ENCODE data around the gene NACC2. TPM values are rescaled to one million over a fixed set of nuclear protein-coding genes. Genes with fewer than 3 reads are reported as not detected.
A peak's percentile ranks its signal among the peaks of the same experiment; 100 is the strongest.

NACC2 gene
- total RNA-seq, 1 donor from 2014 or later: 4.5 TPM

DNA sequence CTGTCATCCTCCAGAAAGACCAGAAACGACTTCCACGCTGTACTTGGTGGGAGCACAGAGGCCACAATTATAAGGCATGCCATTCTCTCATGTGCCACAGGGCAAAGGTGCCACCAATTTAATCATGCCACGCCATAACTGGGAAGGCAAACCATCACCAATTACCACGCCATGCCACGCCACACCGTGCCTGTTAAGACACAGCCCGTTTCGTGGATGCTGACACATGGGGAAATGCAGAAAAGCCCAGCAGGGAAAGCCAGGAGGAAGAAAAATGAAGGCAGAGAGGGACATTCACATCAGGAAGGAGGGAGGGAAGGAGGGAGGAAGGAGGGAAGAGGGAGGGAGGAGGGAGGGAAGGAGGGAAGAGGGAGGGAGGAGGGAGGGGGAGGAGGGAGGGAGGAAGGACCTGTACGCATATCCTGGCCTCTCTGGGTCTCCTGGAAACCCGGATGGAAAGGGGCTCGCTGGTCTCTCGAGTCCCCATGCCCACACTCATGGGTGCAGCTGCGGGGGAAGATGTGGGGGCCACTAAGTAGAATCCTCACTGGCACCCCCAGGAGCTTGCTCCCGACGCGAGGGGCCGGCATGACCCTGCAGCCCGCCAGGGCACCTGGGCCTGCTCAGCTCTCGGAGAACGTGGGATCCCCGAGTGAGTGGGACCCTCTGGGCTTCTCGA is 72.2 kb downstream of the NACC2 start:
- Mint-ChIP-seq H3K27ac (no peak overlapping the region), H3K4me3 (no peak overlapping the region), H3K4me1 (peaks cover 16% of the 10 kb centered on the region), H3K9me3 (peaks cover 5% of the 10 kb centered on the region), H3K36me3 (peaks cover 3% of the 10 kb centered on the region), H3K27me3 (ENCODE audit: insufficient read depth, low read depth) (no peaks in the 10 kb centered on the region)
- Histone ChIP-seq H3K79me2 (ENCODE audit: low read depth) (no peaks in the 10 kb centered on the region), H3K9me3 (ENCODE audit: low read depth) (no peaks in the 10 kb centered on the region), H2AFZ (replicated peaks) (no peak overlapping the region), H3K36me3 (no peaks in the 10 kb centered on the region), H3K9ac (no peak overlapping the region), H4K20me1 (ENCODE audit: low read depth) (peaks cover 3% of the 10 kb centered on the region), H3K27ac (no peak overlapping the region), H3K4me3 (no peak overlapping the region), H3K27me3 (no peaks in the 10 kb centered on the region), H3F3A (ENCODE audit: low read depth) (peaks cover 9% of the 10 kb centered on the region), H3K4me1 (peaks cover 8% of the 10 kb centered on the region), H3K4me2 (no peak overlapping the region)
- no peak for DNase-seq (ENCODE audit: low spot score)
- TF ChIP-seq, protein P1, sequence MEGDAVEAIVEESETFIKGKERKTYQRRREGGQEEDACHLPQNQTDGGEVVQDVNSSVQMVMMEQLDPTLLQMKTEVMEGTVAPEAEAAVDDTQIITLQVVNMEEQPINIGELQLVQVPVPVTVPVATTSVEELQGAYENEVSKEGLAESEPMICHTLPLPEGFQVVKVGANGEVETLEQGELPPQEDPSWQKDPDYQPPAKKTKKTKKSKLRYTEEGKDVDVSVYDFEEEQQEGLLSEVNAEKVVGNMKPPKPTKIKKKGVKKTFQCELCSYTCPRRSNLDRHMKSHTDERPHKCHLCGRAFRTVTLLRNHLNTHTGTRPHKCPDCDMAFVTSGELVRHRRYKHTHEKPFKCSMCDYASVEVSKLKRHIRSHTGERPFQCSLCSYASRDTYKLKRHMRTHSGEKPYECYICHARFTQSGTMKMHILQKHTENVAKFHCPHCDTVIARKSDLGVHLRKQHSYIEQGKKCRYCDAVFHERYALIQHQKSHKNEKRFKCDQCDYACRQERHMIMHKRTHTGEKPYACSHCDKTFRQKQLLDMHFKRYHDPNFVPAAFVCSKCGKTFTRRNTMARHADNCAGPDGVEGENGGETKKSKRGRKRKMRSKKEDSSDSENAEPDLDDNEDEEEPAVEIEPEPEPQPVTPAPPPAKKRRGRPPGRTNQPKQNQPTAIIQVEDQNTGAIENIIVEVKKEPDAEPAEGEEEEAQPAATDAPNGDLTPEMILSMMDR (IDR thresholded peaks at IDR 0.05): no peak
- TF ChIP-seq EZH2 (IDR thresholded peaks at IDR 0.05) (no peak), EZH2phosphoT487 (IDR thresholded peaks at IDR 0.05) (no peak)

DNA sequence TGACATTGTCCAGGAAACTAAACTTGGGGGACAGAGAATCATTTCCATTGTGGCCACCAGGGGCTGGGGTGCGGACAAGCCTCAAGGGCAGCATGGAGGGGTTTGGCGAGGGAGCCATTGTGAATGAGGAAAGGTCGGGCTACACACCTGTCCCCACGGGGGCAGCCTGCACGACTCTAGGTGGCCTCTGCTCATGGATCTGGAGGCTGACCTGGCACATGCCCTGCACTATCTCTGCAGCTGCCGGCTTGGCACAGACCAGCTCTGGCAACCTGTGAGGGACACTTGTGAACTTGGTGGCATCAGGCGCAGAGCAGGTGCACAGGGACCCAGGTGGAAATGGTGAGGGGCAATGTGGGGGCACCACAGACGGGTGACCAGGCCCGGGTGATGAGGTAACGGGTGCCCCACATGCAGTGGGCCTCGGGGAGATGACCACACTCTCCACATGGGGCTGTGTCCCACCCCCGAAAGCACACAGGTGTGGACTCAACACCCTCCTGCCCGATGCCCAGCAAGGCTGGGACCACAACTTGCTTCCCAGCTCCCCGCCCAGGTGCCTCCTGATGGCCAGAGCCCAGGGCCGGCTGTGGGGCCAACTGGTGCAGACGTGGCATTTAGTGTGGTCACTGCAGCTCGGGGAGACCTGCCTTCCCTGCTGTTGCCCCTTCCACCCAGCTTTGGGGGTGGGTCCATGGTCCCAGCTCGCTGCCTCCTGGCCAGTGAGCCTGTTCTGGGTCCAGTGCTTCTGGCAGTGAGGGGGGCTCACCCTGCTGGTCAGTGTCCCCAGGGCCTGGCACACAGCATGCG is 73.0 kb downstream of the NACC2 start:
- Histone ChIP-seq H3F3A (ENCODE audit: low read depth) (peaks cover 9% of the 10 kb centered on the region), H3K9ac (no peak overlapping the region), H3K27me3 (no peaks in the 10 kb centered on the region), H3K4me2 (no peak overlapping the region), H3K4me1 (peaks cover 8% of the 10 kb centered on the region), H3K36me3 (no peaks in the 10 kb centered on the region), H2AFZ (replicated peaks) (no peak overlapping the region), H3K79me2 (ENCODE audit: low read depth) (no peaks in the 10 kb centered on the region), H4K20me1 (ENCODE audit: low read depth) (peaks cover 3% of the 10 kb centered on the region), H3K9me3 (ENCODE audit: low read depth) (no peaks in the 10 kb centered on the region), H3K4me3 (no peak overlapping the region), H3K27ac (no peak overlapping the region)
- Mint-ChIP-seq H3K9me3 (peaks cover 5% of the 10 kb centered on the region), H3K27ac (peak overlapping the region; percentile 10), H3K4me3 (no peak overlapping the region), H3K27me3 (ENCODE audit: insufficient read depth, low read depth) (no peaks in the 10 kb centered on the region), H3K36me3 (peaks cover 3% of the 10 kb centered on the region), H3K4me1 (peaks cover 16% of the 10 kb centered on the region)
- no peak for DNase-seq (ENCODE audit: low spot score)
- TF ChIP-seq, protein P1 (IDR thresholded peaks at IDR 0.05): peak; percentile 18
- no peak for TF ChIP-seq EZH2phosphoT487 (IDR thresholded peaks at IDR 0.05)

DNA sequence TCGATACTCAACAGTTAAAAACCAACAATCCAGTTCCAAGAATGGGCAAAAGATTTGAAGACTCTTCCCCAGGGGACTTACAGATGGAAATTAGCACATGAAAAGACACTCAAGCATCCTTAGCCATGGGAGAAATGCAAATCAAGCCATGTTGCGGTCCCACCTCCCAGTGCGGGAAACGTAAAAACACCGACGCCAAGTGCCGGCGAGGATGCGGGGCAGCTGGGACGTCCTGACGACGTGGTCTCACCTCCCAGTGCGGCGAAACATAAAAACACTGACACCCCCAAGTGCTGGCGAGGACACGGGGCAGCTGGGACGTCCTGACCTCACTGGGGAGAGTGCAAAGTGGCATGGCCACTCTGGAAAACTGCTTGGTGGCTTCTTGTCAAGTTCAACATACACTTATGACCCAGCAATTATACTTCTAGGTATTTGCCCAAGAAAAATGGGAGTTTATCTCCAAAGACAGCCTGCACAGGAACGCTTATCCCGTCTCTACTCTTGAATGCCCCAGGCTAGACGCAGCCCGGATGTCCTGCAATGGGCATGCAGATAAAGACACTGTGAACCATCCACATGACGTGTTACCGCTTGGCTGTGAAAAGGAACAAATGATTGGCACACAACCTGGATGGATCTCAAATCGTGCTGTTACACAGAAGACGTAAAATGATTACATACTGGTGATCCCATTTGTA is 73.8 kb downstream of the NACC2 start:
- no peak overlapping the region for H3K4me3 ChIP-seq
- peak overlapping the region; percentile 10 for H3K27ac Mint-ChIP-seq
- no peaks in the 10 kb centered on the region for H3K79me2 ChIP-seq (ENCODE audit: low read depth)

More for the DNA sequence above, 73.8 kb downstream of the NACC2 start:
- Histone ChIP-seq H3K9ac (no peak overlapping the region), H2AFZ (replicated peaks) (no peak overlapping the region), H3K27ac (no peak overlapping the region), H3K9me3 (ENCODE audit: low read depth) (no peaks in the 10 kb centered on the region), H3K27me3 (no peaks in the 10 kb centered on the region), H3K4me2 (no peak overlapping the region), H3K36me3 (no peaks in the 10 kb centered on the region), H3K4me1 (peaks cover 8% of the 10 kb centered on the region), H3F3A (ENCODE audit: low read depth) (peaks cover 9% of the 10 kb centered on the region), H4K20me1 (ENCODE audit: low read depth) (peaks cover 10% of the 10 kb centered on the region)
- no peak for DNase-seq (ENCODE audit: low spot score)
- peaks cover 3% of the 10 kb centered on the region for H3K36me3 Mint-ChIP-seq
- peaks cover 2% of the 10 kb centered on the region for H3K27me3 Mint-ChIP-seq (ENCODE audit: insufficient read depth, low read depth)
- H3K4me1 Mint-ChIP-seq: peaks cover 16% of the 10 kb centered on the region
- TF ChIP-seq, protein P1 (IDR thresholded peaks at IDR 0.05): no peak
- TF ChIP-seq EZH2 (IDR thresholded peaks at IDR 0.05) (no peak), EZH2phosphoT487 (IDR thresholded peaks at IDR 0.05) (no peak)
- no peak overlapping the region for H3K4me3 Mint-ChIP-seq
- peaks cover 2% of the 10 kb centered on the region for H3K9me3 Mint-ChIP-seq

Measured in neural progenitor cell (in vitro differentiated cells).